MM.1S (cell line): ENCODE results near the gene ABCC3.

ENCODE experiments used
- EZH2 ChIP-seq: fragments of 300-600 bp; sonication (generic); optimal IDR thresholded peaks from 2 replicates; pipeline ENCODE3; 2017; ENCODE audit warnings: low read depth, mild to moderate bottlenecking, antibody characterized with exemption, low read length, mixed read lengths
- TF ChIP-seq, protein P1 (sequence below): fragments of 300-600 bp; sonication (generic); IDR thresholded peaks from 2 replicates; pipeline ENCODE4 v1.5.1; 2016; ENCODE audit warnings: antibody characterized with exemption, low read length, mixed read lengths

DNA sequence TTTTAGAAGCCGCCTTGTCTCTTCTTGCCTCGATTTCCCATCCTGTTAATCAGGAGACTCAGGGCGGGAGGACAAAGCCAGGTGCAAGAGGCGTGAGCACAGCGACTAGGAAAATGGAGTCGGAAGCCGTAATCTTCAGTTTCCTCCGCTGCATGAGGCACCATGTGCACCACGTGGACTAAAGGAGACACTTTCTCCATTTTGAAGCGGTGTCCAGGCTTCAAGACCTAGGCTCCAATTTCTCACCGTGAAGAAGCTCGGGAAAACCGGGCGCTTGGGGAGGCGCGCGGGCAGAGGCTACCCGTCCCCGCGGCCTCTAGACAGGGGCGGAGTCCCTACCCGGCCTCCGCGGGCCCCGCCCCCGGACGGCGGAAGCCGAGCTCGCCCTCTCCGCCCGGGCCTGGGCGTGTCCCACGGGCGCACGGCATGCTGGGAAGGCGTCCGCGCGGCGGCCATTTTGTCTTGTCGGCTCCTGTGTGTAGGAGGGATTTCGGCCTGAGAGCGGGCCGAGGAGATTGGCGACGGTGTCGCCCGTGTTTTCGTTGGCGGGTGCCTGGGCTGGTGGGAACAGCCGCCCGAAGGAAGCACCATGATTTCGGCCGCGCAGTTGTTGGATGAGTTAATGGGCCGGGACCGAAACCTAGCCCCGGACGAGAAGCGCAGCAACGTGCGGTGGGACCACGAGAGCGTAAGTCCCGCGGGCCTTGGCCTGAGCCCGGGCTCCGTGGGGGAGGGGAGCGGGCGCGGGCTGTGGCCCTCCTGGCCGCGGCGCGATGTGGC is 84.7 kb downstream of the ABCC3 start, which contains the start of gene LUC7L3:
- TF ChIP-seq, protein P1, sequence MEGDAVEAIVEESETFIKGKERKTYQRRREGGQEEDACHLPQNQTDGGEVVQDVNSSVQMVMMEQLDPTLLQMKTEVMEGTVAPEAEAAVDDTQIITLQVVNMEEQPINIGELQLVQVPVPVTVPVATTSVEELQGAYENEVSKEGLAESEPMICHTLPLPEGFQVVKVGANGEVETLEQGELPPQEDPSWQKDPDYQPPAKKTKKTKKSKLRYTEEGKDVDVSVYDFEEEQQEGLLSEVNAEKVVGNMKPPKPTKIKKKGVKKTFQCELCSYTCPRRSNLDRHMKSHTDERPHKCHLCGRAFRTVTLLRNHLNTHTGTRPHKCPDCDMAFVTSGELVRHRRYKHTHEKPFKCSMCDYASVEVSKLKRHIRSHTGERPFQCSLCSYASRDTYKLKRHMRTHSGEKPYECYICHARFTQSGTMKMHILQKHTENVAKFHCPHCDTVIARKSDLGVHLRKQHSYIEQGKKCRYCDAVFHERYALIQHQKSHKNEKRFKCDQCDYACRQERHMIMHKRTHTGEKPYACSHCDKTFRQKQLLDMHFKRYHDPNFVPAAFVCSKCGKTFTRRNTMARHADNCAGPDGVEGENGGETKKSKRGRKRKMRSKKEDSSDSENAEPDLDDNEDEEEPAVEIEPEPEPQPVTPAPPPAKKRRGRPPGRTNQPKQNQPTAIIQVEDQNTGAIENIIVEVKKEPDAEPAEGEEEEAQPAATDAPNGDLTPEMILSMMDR = no peak
- TF ChIP-seq EZH2 = no peak
